Adrenal gland (tissue), 5 donors: Measurements from ENCODE around the gene IQSEC1.

Experiments
- CTCF ChIP-seq, 6 experiments: fragments of 450-650 bp in 4 of 6; fragments of 200-600 bp in 2 of 6; sonication (generic) in 1 of 6; IDR thresholded peaks; 1 replicate in 5 of 6; 2 replicates in 1 of 6; pipeline versions ENCODE4 v1.5.1 to v1.8.0; 2016 to 2021; ENCODE audit warnings: antibody characterized with exemption in 6 of 6, mild to moderate bottlenecking in 2 of 6, moderate library complexity in 1 of 6
- POLR2A ChIP-seq, 2 donors: fragments of 450-650 bp; IDR thresholded peaks; one replicate each; pipeline ENCODE4 v1.6.1; 2017; ENCODE audit warnings: antibody characterized with exemption in 2 of 2, mild to moderate bottlenecking in 2 of 2, moderate library complexity in 1 of 2
- donor health status: DM: no; HTN: no; CAD: no.

DNA sequence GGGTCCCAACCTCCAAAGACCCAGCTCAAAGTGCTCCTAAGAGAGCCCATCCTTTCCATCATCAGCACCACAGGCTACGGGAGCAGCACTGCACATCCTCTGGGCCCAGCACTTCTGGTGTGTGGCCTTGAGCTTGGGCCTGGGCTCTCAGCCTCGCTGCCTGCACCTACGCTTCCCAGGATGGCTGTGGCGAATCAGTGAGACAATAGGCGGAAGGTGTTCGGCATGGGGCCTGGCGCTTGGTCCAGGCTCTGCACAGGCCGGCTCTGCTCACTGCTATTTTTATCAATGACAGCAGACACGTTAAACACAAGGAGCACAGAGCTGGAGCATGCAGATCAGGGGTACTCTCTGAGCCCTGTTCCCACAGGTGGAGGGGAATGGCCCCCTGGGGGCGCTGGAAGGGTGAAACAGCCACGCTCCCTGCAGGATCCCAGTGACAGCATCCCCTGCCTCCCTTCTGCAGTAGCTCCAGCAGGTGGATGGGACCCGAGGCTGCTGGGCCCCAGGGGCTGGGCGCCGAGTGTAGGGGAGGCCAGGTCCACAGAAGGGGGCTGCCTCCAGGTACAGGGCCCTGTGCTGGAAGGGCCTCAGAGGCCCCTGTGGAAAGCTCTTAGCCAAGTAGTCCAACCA, 141.8 kb downstream of the IQSEC1 start:
- no peak for TF ChIP-seq CTCF (IDR thresholded peaks at IDR 0.05)
- TF ChIP-seq POLR2A (IDR thresholded peaks at IDR 0.05): no peak
